ENCODE data around the gene KRTAP26-1.

KRTAP26-1 gene

DNA sequence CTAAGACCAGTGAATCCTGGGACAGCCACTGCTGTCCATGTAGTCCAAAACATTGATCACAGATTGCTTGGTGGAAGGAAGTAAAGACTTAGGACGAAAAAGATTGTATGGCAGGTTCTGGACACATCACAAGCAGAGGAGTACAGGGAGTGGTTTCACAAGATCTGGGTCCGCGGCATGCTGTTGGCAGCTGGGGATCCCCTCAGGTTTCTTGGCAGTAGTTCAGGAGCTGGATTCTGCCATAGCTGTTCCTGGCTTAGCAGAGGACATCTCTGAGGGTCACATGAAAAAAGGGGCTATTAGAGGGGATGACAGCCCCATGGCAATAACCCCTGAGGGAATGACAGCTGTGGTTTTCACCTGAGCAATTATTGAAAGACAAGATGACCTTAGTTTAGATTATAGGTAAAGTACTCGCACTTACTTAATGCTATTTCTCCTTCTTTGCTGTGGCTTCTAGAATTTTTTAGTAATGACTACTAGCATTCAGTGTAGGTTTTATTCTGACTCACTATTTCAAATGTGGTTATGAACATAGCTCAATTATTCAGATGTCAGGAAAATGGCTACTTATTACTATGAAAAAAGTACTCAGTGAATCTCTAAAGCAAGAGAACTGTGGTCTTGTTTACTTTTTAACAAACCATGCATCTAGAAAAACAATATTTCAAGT lies 9.2 kb upstream of the KRTAP26-1 start:
- no peaks in the 10 kb centered on the region for H3K4me1 ChIP-seq (ENCODE audit: insufficient read depth, low read length)
- H3K9ac ChIP-seq (ENCODE audit: low read depth, low read length): no peak overlapping the region
- no peaks in the 10 kb centered on the region for H3K9me3 ChIP-seq (ENCODE audit: control insufficient read depth, insufficient read depth, low read length)
- no peaks in the 10 kb centered on the region for H3K36me3 ChIP-seq (ENCODE audit: insufficient read depth, low read length)

DNA sequence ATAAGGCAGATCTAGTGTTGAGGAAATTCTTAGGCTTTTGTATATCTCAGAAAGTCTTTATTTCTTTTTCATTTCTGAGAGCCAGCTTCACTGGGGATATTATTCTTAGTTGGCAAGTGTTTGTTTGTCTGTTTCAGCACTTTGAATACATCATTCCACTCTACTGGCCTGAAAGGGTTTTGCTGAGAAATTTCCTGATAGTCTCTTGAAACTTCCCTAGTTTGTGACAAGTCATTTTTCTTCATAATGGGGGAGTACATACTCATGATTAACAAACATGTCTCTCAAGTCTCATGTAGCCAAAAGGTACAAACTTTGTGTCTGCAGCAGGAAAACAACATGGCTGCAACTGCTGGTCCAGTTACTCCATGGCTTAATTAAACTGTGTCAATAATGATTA lies 6.3 kb upstream of the KRTAP26-1 start:
- Histone ChIP-seq H3K36me3 (ENCODE audit: insufficient read depth, low read length) (no peaks in the 10 kb centered on the region), H3K4me1 (ENCODE audit: insufficient read depth, low read length) (no peaks in the 10 kb centered on the region), H3K9ac (ENCODE audit: low read depth, low read length) (no peak overlapping the region), H3K9me3 (ENCODE audit: control insufficient read depth, insufficient read depth, low read length) (no peaks in the 10 kb centered on the region)

DNA sequence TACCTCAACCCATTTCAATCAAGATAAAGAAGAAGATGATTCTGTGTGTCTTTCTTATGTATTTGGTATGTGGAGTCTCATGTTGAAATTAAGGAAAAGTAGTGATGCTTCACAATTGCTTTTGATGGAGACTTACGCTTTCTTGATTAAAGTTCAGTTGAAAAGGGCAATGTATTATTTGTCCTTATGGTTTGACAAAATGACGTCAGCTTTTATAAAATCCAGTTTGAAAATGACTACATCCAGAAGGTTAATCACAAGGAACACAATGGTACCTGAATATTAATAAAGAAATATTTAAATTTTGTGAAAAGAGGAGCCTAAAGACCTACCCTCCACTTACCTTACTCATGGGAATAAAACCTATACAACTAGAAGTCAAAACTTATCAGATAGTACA lies 4.4 kb downstream of the KRTAP26-1 start:
- Histone ChIP-seq H3K4me1 (ENCODE audit: insufficient read depth, low read length) (no peaks in the 10 kb centered on the region), H3K9me3 (ENCODE audit: control insufficient read depth, insufficient read depth, low read length) (no peaks in the 10 kb centered on the region), H3K36me3 (ENCODE audit: insufficient read depth, low read length) (no peaks in the 10 kb centered on the region), H3K9ac (ENCODE audit: low read depth, low read length) (no peak overlapping the region)

DNA sequence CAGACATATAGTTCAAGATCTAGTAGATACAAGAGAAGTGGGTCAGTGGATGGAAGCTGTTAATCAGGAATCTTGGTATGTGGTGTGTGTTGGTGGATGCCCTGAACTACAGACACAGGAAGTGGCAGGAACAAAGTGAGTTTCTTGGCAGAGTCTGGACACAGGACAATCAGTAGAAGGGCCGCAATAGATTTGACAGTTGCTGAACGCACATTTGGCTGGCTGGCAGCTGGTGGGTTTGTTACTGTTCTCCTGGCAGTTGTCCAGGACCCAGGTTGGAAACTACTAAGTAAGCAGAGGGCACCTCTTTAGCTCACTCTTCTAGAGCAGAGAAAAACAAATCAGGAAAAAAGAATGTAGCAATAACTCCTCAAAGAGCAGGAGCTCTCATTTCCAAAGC lies 13.2 kb downstream of the KRTAP26-1 start:
- H3K9me3 ChIP-seq (ENCODE audit: control insufficient read depth, insufficient read depth, low read length): no peaks in the 10 kb centered on the region
- H3K36me3 ChIP-seq (ENCODE audit: insufficient read depth, low read length): no peaks in the 10 kb centered on the region
- H3K4me1 ChIP-seq (ENCODE audit: insufficient read depth, low read length): no peaks in the 10 kb centered on the region

DNA sequence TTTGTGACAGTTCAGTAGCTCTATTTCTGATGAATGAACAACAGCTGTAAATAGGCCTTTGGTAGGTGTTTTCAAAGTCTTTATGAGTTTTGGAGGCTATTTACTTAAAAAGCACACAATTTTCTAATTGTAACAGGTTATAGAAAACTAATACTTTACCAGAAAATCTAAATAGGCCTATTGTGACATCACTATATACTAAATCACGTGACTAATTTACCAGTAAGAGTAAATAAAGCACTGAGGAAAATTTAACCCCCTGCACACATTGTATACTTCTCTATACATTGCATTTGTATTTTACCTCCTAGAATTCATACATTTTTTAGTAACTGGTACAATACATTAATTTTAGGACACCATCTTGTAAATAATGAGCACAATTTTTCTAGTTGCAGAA lies 15.0 kb downstream of the KRTAP26-1 start:
- H3K9me3 ChIP-seq (ENCODE audit: control insufficient read depth, insufficient read depth, low read length): no peaks in the 10 kb centered on the region
- no peak overlapping the region for H3K9ac ChIP-seq (ENCODE audit: low read depth, low read length)
- H3K36me3 ChIP-seq (ENCODE audit: insufficient read depth, low read length): no peaks in the 10 kb centered on the region
- no peaks in the 10 kb centered on the region for H3K4me1 ChIP-seq (ENCODE audit: insufficient read depth, low read length)

More for the DNA sequence above, 13.2 kb downstream of the KRTAP26-1 start:
- H3K9ac ChIP-seq (ENCODE audit: low read depth, low read length): no peak overlapping the region

DNA sequence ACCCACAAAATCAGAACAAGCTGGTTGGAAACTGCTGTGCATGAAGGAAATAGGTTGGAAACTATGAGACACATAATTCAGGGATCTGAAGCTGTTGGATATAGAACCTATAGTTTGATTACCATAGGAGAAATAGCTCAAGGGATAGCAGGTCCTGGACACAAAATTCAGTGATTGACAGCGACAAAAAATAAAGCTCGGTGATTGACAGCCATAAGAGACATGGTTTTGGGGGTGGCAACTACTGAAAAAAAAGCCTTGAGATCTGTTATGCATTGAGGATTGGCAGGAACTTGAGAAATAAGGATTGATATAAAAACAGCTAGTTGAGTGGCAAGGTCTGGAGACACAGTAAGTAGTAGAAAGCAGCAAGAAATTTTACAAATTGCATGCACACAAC lies 30.9 kb downstream of the KRTAP26-1 start, which contains the start of gene KRTAP25-1:
Gene KRTAP25-1, minus strand, starts transcription at position 300 of the 400 bp plus-strand sequence. Its CDS starts 24 bp downstream, at position 276.
- H3K9ac ChIP-seq (ENCODE audit: low read depth, low read length): no peak within 1 kb of the TSS
- H3K4me1 ChIP-seq (ENCODE audit: insufficient read depth, low read length): no peaks in the 10 kb centered on the region
- H3K9me3 ChIP-seq (ENCODE audit: control insufficient read depth, insufficient read depth, low read length): no peaks in the 10 kb centered on the region
- H3K36me3 ChIP-seq (ENCODE audit: insufficient read depth, low read length): no peaks in the 10 kb centered on the region

DNA sequence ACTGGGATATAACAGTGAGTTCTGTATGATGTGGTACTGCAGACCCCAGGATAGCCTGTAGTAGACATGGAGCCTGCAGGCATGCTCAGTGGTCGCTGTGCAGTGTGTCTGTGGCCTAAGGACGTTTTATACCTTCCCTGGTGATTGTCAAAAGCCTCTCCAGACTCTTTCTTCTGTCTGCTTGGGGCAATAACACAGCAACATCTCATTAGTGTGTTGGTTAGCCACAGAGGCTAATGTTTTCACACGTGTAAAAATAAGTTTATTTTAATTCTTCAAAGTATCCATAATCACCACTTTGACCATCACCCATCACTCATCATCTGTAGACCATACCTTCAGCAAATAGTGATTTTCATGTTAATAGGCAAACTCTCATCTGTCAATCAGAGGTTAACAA lies 37.3 kb downstream of the KRTAP26-1 start, which contains the start of gene KRTAP24-1:
Gene KRTAP24-1, minus strand, starts transcription at position 101 of the 400 bp plus-strand sequence. Its CDS starts 18 bp downstream, at position 83.
- peaks cover 3% of the 10 kb centered on the region; the same call in 1 of the 2 replicates for H3K4me1 ChIP-seq (ENCODE audit: insufficient read depth, low read length)
- no peaks in the 10 kb centered on the region for H3K36me3 ChIP-seq (ENCODE audit: insufficient read depth, low read length)
- no peak within 1 kb of the TSS for H3K9ac ChIP-seq (ENCODE audit: low read depth, low read length)
- no peaks in the 10 kb centered on the region for H3K9me3 ChIP-seq (ENCODE audit: control insufficient read depth, insufficient read depth, low read length)

DNA sequence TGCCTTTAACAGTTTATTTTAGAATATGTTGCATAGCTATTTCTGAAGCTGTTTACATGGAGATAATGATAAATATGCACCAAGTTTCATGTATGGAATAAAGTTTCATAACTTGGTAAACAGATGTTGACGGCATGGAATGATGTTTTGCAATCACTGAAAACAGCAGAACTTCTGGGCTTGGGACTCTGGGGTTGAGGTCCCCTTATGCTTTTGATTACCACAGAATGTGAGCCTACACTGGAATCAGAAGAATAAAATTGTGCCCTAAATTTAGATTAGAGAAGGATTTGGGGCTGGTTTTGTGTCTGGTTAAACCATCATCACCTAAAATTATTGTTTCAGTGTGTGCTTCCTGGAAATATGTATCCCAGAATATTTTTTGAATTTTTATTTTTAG lies 48.5 kb downstream of the KRTAP26-1 start:
- Histone ChIP-seq H3K9me3 (ENCODE audit: control insufficient read depth, insufficient read depth, low read length) (no peaks in the 10 kb centered on the region), H3K4me1 (ENCODE audit: insufficient read depth, low read length) (no peaks in the 10 kb centered on the region), H3K36me3 (ENCODE audit: insufficient read depth, low read length) (no peaks in the 10 kb centered on the region), H3K9ac (ENCODE audit: low read depth, low read length) (no peak overlapping the region)

DNA sequence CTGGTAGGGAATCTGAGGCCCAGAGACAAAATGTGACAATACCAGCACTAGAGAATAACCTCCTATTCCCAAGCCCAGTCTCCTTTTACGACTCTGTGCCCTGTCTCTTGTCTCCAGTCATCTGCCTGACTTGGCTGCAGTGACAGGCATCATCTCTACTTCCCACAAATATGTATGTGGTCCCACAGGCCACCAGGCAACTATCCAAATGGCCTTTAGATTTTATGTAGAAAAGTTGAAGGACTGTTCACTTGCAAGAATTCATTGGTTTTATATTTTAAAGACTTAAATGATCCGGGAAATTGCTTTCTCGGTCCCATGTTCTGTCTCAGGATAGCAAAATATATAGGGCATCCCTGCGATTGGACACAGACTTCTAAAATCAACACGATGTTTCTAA lies 49.0 kb downstream of the KRTAP26-1 start:
- no peaks in the 10 kb centered on the region; the same call in 1 of the 2 replicates for H3K9me3 ChIP-seq (ENCODE audit: control insufficient read depth, insufficient read depth, low read length)
- no peaks in the 10 kb centered on the region for H3K4me1 ChIP-seq (ENCODE audit: insufficient read depth, low read length)
- no peak overlapping the region for H3K9ac ChIP-seq (ENCODE audit: low read depth, low read length)
- H3K36me3 ChIP-seq (ENCODE audit: insufficient read depth, low read length): no peaks in the 10 kb centered on the region

DNA sequence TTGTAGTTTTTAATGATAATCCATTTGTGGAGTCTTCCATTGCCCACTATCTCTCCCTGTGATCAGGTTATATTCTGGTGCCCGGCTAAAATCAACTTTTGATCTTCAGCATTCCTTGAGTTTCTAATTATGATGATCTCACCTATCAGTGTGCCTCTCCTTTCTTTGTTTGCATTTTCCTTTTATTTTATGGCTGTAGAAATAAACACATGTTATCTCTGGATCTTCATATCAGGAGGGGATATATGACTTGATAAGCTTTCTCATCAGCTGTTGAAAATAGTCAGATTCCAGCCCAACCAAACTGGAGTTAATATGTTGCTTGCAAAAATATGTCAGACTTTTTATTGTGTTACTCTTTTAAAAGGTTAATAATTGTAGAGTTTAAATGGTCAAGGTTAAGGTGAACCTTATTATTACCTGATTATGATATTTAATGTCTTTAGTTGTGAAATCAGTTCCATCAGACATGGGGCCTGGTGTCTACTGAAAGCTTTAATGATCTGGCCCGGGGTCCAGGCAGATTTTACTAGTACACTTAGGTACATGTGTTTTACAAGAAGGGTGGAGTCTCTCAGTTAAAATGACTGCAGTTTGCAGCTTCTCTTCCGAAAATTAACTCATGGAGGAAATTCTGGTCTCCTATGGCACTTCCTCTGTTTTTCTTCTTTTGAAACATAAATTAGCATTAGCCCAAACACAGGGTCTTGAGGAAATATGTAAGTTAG lies 50.1 kb downstream of the KRTAP26-1 start:
- H3K9me3 ChIP-seq (ENCODE audit: control insufficient read depth, insufficient read depth, low read length): no peaks in the 10 kb centered on the region; the same call in 1 of the 2 replicates
- H3K36me3 ChIP-seq (ENCODE audit: insufficient read depth, low read length): no peaks in the 10 kb centered on the region
- H3K9ac ChIP-seq (ENCODE audit: low read depth, low read length): no peak overlapping the region
- no peaks in the 10 kb centered on the region for H3K4me1 ChIP-seq (ENCODE audit: insufficient read depth, low read length)

Data from ES-I3 (cell line).